GM19099 (cell line): ENCODE measurements around the gene B3GAT1.

ENCODE experiments used
- POLR2A ChIP-seq: IDR thresholded peaks from 3 replicates; pipeline ENCODE4 v1.6.1; 2011; ENCODE audit warnings: low read depth; ENCODE audit not compliant: insufficient read length; ENCODE audit errors: extremely low read depth

Gene B3GAT1

GRCh38 chr11:134445601-134446325 is 33.7 kb upstream of the B3GAT1 start:
- TF ChIP-seq POLR2A = no peak

- no peak for TF ChIP-seq POLR2A
These were observed 31.2 kb upstream of the B3GAT1 start for GRCh38 chr11:134443246-134443645.

GRCh38 chr11:134442246-134442645 is 30.2 kb upstream of the B3GAT1 start:
- TF ChIP-seq POLR2A = no peak

- no peak for TF ChIP-seq POLR2A
These were observed 29.7 kb upstream of the B3GAT1 start for GRCh38 chr11:134441706-134442105.

GRCh38 chr11:134441281-134441680 is 29.2 kb upstream of the B3GAT1 start:
- no peak for TF ChIP-seq POLR2A

GRCh38 chr11:134440851-134441250 is 28.8 kb upstream of the B3GAT1 start:
- no peak for TF ChIP-seq POLR2A

GRCh38 chr11:134438542-134439537 is 26.8 kb upstream of the B3GAT1 start:
- no peak for TF ChIP-seq POLR2A

GRCh38 chr11:134437821-134438220 is 25.8 kb upstream of the B3GAT1 start:
- TF ChIP-seq POLR2A = no peak

GRCh38 chr11:134436781-134437180 is 24.7 kb upstream of the B3GAT1 start:
- no peak for TF ChIP-seq POLR2A

- no peak for TF ChIP-seq POLR2A
These were observed 21.8 kb upstream of the B3GAT1 start for GRCh38 chr11:134433806-134434205.

- TF ChIP-seq POLR2A = no peak
These were observed 21.2 kb upstream of the B3GAT1 start for GRCh38 chr11:134433251-134433650.

GRCh38 chr11:134432776-134433175 is 20.7 kb upstream of the B3GAT1 start:
- no peak for TF ChIP-seq POLR2A

- TF ChIP-seq POLR2A = no peak
These were observed 17.1 kb upstream of the B3GAT1 start for GRCh38 chr11:134429106-134429505.

GRCh38 chr11:134425816-134426536 is 13.9 kb upstream of the B3GAT1 start:
- TF ChIP-seq POLR2A = no peak

GRCh38 chr11:134425413-134425812 is 13.4 kb upstream of the B3GAT1 start:
- no peak for TF ChIP-seq POLR2A
